ENCODE data around the gene ZNF571.

ZNF571 gene

DNA sequence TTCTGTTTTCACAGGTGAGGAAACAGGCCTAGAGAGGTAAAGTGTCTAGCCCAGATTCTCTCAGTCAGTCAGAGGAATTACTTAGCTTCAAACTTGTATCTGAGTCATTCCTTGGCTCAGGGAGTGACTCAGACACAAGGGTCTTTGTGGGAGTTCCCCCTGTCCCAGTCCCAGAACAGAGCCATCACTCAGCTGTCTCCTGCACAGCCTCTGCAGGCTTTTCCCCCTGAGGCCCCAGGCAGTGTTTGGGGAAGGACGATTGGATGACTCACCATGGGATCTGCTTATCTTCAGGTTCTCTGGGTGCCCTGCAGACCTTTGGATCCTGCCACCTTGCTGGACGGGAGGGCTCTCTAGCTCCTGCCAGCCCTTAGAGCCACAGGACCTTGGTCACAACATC lies 74.7 kb downstream of the ZNF571 start:
- DNase-seq (ENCODE audit: low read depth) = peak; percentile 32
- TF ChIP-seq MYC (IDR thresholded peaks at IDR 0.05; ENCODE audit: low read depth, low read length) (no peak), POLR2A (IDR thresholded peaks at IDR 0.05; ENCODE audit: extremely low read depth, insufficient read length) (no peak), MAX (IDR thresholded peaks at IDR 0.05; ENCODE audit: low read depth, low read length) (no peak)
- TF ChIP-seq, protein P1, sequence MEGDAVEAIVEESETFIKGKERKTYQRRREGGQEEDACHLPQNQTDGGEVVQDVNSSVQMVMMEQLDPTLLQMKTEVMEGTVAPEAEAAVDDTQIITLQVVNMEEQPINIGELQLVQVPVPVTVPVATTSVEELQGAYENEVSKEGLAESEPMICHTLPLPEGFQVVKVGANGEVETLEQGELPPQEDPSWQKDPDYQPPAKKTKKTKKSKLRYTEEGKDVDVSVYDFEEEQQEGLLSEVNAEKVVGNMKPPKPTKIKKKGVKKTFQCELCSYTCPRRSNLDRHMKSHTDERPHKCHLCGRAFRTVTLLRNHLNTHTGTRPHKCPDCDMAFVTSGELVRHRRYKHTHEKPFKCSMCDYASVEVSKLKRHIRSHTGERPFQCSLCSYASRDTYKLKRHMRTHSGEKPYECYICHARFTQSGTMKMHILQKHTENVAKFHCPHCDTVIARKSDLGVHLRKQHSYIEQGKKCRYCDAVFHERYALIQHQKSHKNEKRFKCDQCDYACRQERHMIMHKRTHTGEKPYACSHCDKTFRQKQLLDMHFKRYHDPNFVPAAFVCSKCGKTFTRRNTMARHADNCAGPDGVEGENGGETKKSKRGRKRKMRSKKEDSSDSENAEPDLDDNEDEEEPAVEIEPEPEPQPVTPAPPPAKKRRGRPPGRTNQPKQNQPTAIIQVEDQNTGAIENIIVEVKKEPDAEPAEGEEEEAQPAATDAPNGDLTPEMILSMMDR (IDR thresholded peaks at IDR 0.05; ENCODE audit: low read depth, low read length) = no peak
- no peak overlapping the region for H3K4me3 ChIP-seq (ENCODE audit: low read depth, low read length)
